GM19372 (cell line): ENCODE data around the gene OR6M1.

Source experiments
- ATAC-seq: cut with Tn5 transposase; IDR thresholded peaks from one replicate; pipeline ENCODE4 v1.9.1; 2021; ENCODE audit warnings: mild to moderate bottlenecking, low read depth, moderate library complexity; ENCODE audit not compliant: unreplicated experiment

OR6M1 gene

GRCh38 chr11:123778511-123778910 is 27.6 kb downstream of the OR6M1 start:
- no peak for ATAC-seq

- no peak for ATAC-seq
These were observed 30.2 kb downstream of the OR6M1 start for GRCh38 chr11:123775715-123776549.

GRCh38 chr11:123775289-123775688 is 30.9 kb downstream of the OR6M1 start:
- ATAC-seq, result no peak

- no peak for ATAC-seq
These were observed 32.2 kb downstream of the OR6M1 start for GRCh38 chr11:123773959-123774358.

GRCh38 chr11:123773026-123773425 is 33.1 kb downstream of the OR6M1 start:
- ATAC-seq, result no peak

GRCh38 chr11:123771664-123772063 is 34.5 kb downstream of the OR6M1 start:
- ATAC-seq, result no peak

GRCh38 chr11:123770712-123771111 is 35.4 kb downstream of the OR6M1 start:
- no peak for ATAC-seq

- no peak for ATAC-seq
These were observed 40.5 kb downstream of the OR6M1 start for GRCh38 chr11:123765601-123766000.

- no peak for ATAC-seq
These were observed 43.7 kb downstream of the OR6M1 start for GRCh38 chr11:123762422-123762821.

- ATAC-seq, result peak; percentile 75
These were observed 45.3 kb downstream of the OR6M1 start for GRCh38 chr11:123760894-123761293.

- no peak for ATAC-seq
These were observed 48.2 kb downstream of the OR6M1 start for GRCh38 chr11:123757976-123758375.

GRCh38 chr11:123755813-123756212 is 50.3 kb downstream of the OR6M1 start:
- no peak for ATAC-seq
